ENCODE data around the gene PLB1. TPM values are rescaled to one million over a fixed set of nuclear protein-coding genes. Genes with fewer than 3 reads are reported as not detected.
A peak's percentile ranks its signal among the peaks of the same experiment; 100 is the strongest.

Gene PLB1
- total and polyA plus RNA-seq, 9 of the 15 experiments (the other 6 are each of a cell fraction or from before 2014, with no cell fraction given), result 0.01 to 0.09 (median 0.07) TPM; not detected in 2

- Histone ChIP-seq H3K9me3 (replicated peaks; ENCODE audit: control insufficient read depth, insufficient read depth, low read depth, low read length) (0 out of 2 replicates have a peak, but pooled peaks cover 3% of the 10 kb centered on the region), H4K20me1 (replicated peaks; ENCODE audit: control insufficient read depth, insufficient read depth, low read length) (0 out of 2 replicates have a peak, but pooled peaks cover 7% of the 10 kb centered on the region), H2AFZ (ENCODE audit: low read depth, low read length) (no peak overlapping the region), H3K9me1 (ENCODE audit: control insufficient read depth, insufficient read depth, low read length) (no peaks in the 10 kb centered on the region), H3K9ac (ENCODE audit: insufficient read depth in 1 of 2, low read depth in 2 of 2, low read length in 2 of 2) (no peak overlapping the region), H3K27ac (ENCODE audit: extremely low read depth, low read depth, low read length) (no peak overlapping the region), H3K4me2 (ENCODE audit: insufficient read depth, low read length) (no peak overlapping the region), H3K27me3 (ENCODE audit: control insufficient read depth in 2 of 2, insufficient read depth in 2 of 2, low read length in 2 of 2) (peaks cover 10 to 30% of the 10 kb centered on the region in 2 experiments; a peak in 3 of 5 replicates), H3K4me3 (no peak overlapping the region), H3K79me2 (ENCODE audit: control insufficient read depth, insufficient read depth, low read length) (no peaks in the 10 kb centered on the region), H3K4me1 (replicated peaks in 1 of 2; ENCODE audit: control insufficient read depth in 2 of 2, insufficient read depth in 2 of 2, low read length in 2 of 2) (peaks cover 5 to 9% of the 10 kb centered on the region in 2 experiments; a peak in 4 of 5 replicates), H3K36me3 (ENCODE audit: control insufficient read depth, insufficient read depth, low read length) (no peaks in the 10 kb centered on the region)
- ChIA-PET POLR2A (interaction anchor here (0.6 to 1.4 kb wide), 3 partner anchors 8 to 342 kb away, joined by 3 read pairs; no protein-coding TSS in a partner anchor), CTCF (ENCODE audit: low intra/inter-chr PET ratio) (interaction anchor here (0.6 kb wide), 1 partner anchor 165 kb away, joined by 4 read pairs; no protein-coding TSS in a partner anchor)
- BruUV-seq (replicated peaks), result no TSS peak
- ATAC-seq (peak; percentile 61; the same call in 2 of the 3 replicates), FAIRE-seq (no peak), DNase-seq (ENCODE audit: extremely low read depth in 1 of 4, low spot score in 3 of 4) (no peak)
- intact Hi-C loops (cut with micrococcal nuclease), result no loop called here
- TF ChIP-seq CTCF (IDR thresholded peaks at IDR 0.05 in 2 of 3, conservative IDR thresholded peaks at IDR 0.05 in 1 of 3; ENCODE audit: insufficient read depth in 2 of 3, low read depth in 1 of 3, low read length in 3 of 3) (0 out of 6 replicates have a peak, but pooled peaks of 1 of the 3 experiments have one; percentile 7), ZHX1 (conservative IDR thresholded peaks at IDR 0.05; ENCODE audit: low read length) (no peak)
- WGBS (ENCODE audit: insufficient coverage, low coverage, missing lambda C conversion rate), result 0% methylated on average over 1 of the region's 1 CpG
- in situ Hi-C loops (cut with MboI), result no loop called here
These were observed 167.5 kb downstream of the PLB1 start for GRCh38 chr2:28663359-28663758.

All from K562 (cell line).